IMR-90 (cell line): ENCODE data around the gene ZNRF4. TPM values are rescaled to one million over a fixed set of nuclear protein-coding genes. Genes with fewer than 3 reads are reported as not detected.

ENCODE experiments used
- ATAC-seq: fragments of 200-7000 bp; cut with Tn5 transposase; 2 replicates; pipeline ENCODE4 v1.9.1; 2020; ENCODE audit warnings: low read depth, mild to moderate bottlenecking, moderate library complexity
- BruUV-seq: library from RNA; stranded (reverse); fragments of 400-500 nt; replicated peaks from 2 replicates; lab custom pipeline; 2021; lab: Mats Ljungman, UMichigan
- CTCF ChIA-PET: fragments of 300-600 bp; formaldehyde crosslinking; extraction: SDS; loops from one replicate; lab custom pipeline; 2021; ENCODE audit warnings: antibody characterized with exemption; lab: Yijun Ruan, JAX
- POLR2A ChIA-PET: fragments of 300-600 bp; sonication (Branson Sonifier 250); formaldehyde crosslinking; loops from one replicate; lab custom pipeline; 2022; ENCODE audit warnings: antibody characterized with exemption; ENCODE audit not compliant: unreplicated experiment; lab: Charles Lee
- DNase-seq: peaks from one replicate; pipeline ENCODE4 v3.0.0; 2013
- H2AFZ ChIP-seq: replicated peaks from 2 replicates; pipeline ENCODE3; 2013; ENCODE audit warnings: low read length, mild to moderate bottlenecking; ENCODE audit not compliant: poor library complexity
- H2AK5ac ChIP-seq: 2 replicates; pipeline ENCODE4 v1.6.1; 2013; ENCODE audit warnings: low read depth, low read length, inconsistent platforms
- H2AK9ac ChIP-seq: replicated peaks from 2 replicates; pipeline ENCODE3; 2013; ENCODE audit warnings: mild to moderate bottlenecking, low read depth, low read length, moderate library complexity; ENCODE audit not compliant: poor library complexity
- H2BK120ac ChIP-seq: 2 replicates; pipeline ENCODE4 v1.6.1; 2013; ENCODE audit warnings: low read depth, low read length, inconsistent platforms
- H2BK15ac ChIP-seq: 3 replicates; pipeline ENCODE4 v1.6.1; 2013; ENCODE audit warnings: low read depth, low read length, inconsistent platforms
- H2BK20ac ChIP-seq: 2 replicates; pipeline ENCODE4 v1.6.1; 2013; ENCODE audit warnings: low read depth, mild to moderate bottlenecking, inconsistent platforms, low read length, moderate library complexity
- H2BK5ac ChIP-seq: 2 replicates; pipeline ENCODE4 v1.6.1; 2013; ENCODE audit warnings: mild to moderate bottlenecking, low read depth, low read length, inconsistent platforms; ENCODE audit not compliant: poor library complexity, severe bottlenecking
- H3K14ac ChIP-seq: replicated peaks from 2 replicates; pipeline ENCODE4 v1.6.1; 2013; ENCODE audit warnings: low read depth, low read length, inconsistent platforms
- H3K18ac ChIP-seq: 2 replicates; pipeline ENCODE4 v1.6.1; 2013; ENCODE audit warnings: low read depth, low read length, control low read depth
- H3K23ac ChIP-seq: 2 replicates; pipeline ENCODE4 v1.6.1; 2013; ENCODE audit warnings: low read depth, low read length, inconsistent platforms
- H3K27ac ChIP-seq: 2 replicates; pipeline ENCODE4 v1.5.1; 2013; ENCODE audit warnings: mild to moderate bottlenecking, control low read depth, low read length; ENCODE audit not compliant: insufficient read depth
- H3K27me3 ChIP-seq: 2 replicates; pipeline ENCODE4 v1.6.1; 2013; ENCODE audit warnings: low read length; ENCODE audit not compliant: control insufficient read depth, insufficient read depth
- H3K36me3 ChIP-seq: 2 replicates; pipeline ENCODE4 v1.6.1; 2013; ENCODE audit warnings: low read length, mixed read lengths; ENCODE audit not compliant: control insufficient read depth, insufficient read depth
- H3K4ac ChIP-seq: 2 replicates; pipeline ENCODE4 v1.6.1; 2013; ENCODE audit warnings: low read depth, low read length, inconsistent platforms
- H3K4me1 ChIP-seq: 2 replicates; pipeline ENCODE4 v1.6.1; 2013; ENCODE audit warnings: low read length, mixed read lengths; ENCODE audit not compliant: control insufficient read depth, insufficient read depth
- H3K4me2 ChIP-seq: 2 replicates; pipeline ENCODE4 v1.6.1; 2013; ENCODE audit warnings: low read depth, mild to moderate bottlenecking, control low read depth, low read length, moderate library complexity
- H3K4me3 ChIP-seq: 2 replicates; pipeline ENCODE4 v1.5.1; 2013; ENCODE audit warnings: low read depth, mild to moderate bottlenecking, control low read depth, low read length, moderate library complexity; ENCODE audit not compliant: insufficient read depth
- H3K56ac ChIP-seq: 2 replicates; pipeline ENCODE4 v1.6.1; 2013; ENCODE audit warnings: low read length, inconsistent platforms; ENCODE audit not compliant: insufficient read depth; ENCODE audit errors: extremely low read depth
- H3K79me1 ChIP-seq, 2 experiments: 2 replicates each; pipeline ENCODE4 v1.6.1; 2013; ENCODE audit warnings: low read length in 2 of 2, inconsistent platforms in 1 of 2, low read depth in 1 of 2
- H3K9ac ChIP-seq: 2 replicates; pipeline ENCODE4 v1.6.1; 2013; ENCODE audit warnings: low read depth, low read length, control low read depth
- H3K9me1 ChIP-seq: 2 replicates; pipeline ENCODE4 v1.6.1; 2013; ENCODE audit warnings: low read length, inconsistent platforms; ENCODE audit not compliant: insufficient read depth
- H3K9me3 ChIP-seq: 2 replicates; pipeline ENCODE4 v1.6.1; 2013; ENCODE audit warnings: low read length; ENCODE audit not compliant: control insufficient read depth, insufficient read depth
- H4K20me1 ChIP-seq: 2 replicates; pipeline ENCODE4 v1.6.1; 2013; ENCODE audit warnings: low read length, inconsistent platforms; ENCODE audit not compliant: insufficient read depth
- H4K5ac ChIP-seq: 2 replicates; pipeline ENCODE4 v1.6.1; 2013; ENCODE audit warnings: mild to moderate bottlenecking, low read depth, low read length, control low read depth
- H4K8ac ChIP-seq, 2 experiments: 2 replicates each; pipeline ENCODE4 v1.6.1; 2013; ENCODE audit warnings: low read depth in 2 of 2, low read length in 2 of 2, control low read depth in 1 of 2, inconsistent platforms in 1 of 2
- H4K91ac ChIP-seq: 2 replicates; pipeline ENCODE4 v1.6.1; 2013; ENCODE audit warnings: low read depth, low read length, inconsistent platforms; ENCODE audit not compliant: insufficient read depth
- BHLHE40 ChIP-seq: fragments of 150-350 bp; IDR thresholded peaks from 2 replicates; pipeline ENCODE4 v1.6.1; 2016; ENCODE audit warnings: mild to moderate bottlenecking, low read depth, low read length
- CEBPB ChIP-seq: IDR thresholded peaks from 2 replicates; pipeline ENCODE4 v1.6.1; 2012; ENCODE audit warnings: low read depth, low read length, improper control_type of control experiment
- CHD1 ChIP-seq: IDR thresholded peaks from 2 replicates; pipeline ENCODE4 v1.6.1; 2012; ENCODE audit warnings: low read depth, low read length, improper control_type of control experiment
- CTCF ChIP-seq: conservative IDR thresholded peaks from 2 replicates; pipeline ENCODE4 v1.5.1; 2012; ENCODE audit warnings: mild to moderate bottlenecking, low read depth, low read length, improper control_type of control experiment
- ELK1 ChIP-seq: fragments of 150-350 bp; IDR thresholded peaks from 2 replicates; pipeline ENCODE4 v1.6.1; 2016; ENCODE audit warnings: low read depth, mild to moderate bottlenecking, low read length, moderate library complexity, borderline replicate concordance
- FOS ChIP-seq: fragments of 150-350 bp; IDR thresholded peaks from 2 replicates; pipeline ENCODE4 v1.6.1; 2016; ENCODE audit warnings: low read depth, low read length
- MAFK ChIP-seq: IDR thresholded peaks from 2 replicates; pipeline ENCODE4 v1.6.1; 2012; ENCODE audit warnings: low read depth, low read length, improper control_type of control experiment
- MAZ ChIP-seq: IDR thresholded peaks from 2 replicates; pipeline ENCODE4 v1.6.1; 2012; ENCODE audit warnings: low read depth, mild to moderate bottlenecking, low read length, improper control_type of control experiment, moderate library complexity, borderline replicate concordance
- MXI1 ChIP-seq: IDR thresholded peaks from 2 replicates; pipeline ENCODE4 v1.6.1; 2012; ENCODE audit warnings: low read depth, mild to moderate bottlenecking, low read length, moderate library complexity, borderline replicate concordance
- NFE2L2 ChIP-seq: fragments of 150-350 bp; IDR thresholded peaks from 2 replicates; pipeline ENCODE4 v1.6.1; 2016; ENCODE audit warnings: low read depth, mild to moderate bottlenecking, low read length
- POLR2A ChIP-seq: IDR thresholded peaks from 2 replicates; pipeline ENCODE4 v1.6.1; 2012; ENCODE audit warnings: mild to moderate bottlenecking, low read depth, low read length
- RAD21 ChIP-seq: IDR thresholded peaks from 2 replicates; pipeline ENCODE4 v1.6.1; 2012; ENCODE audit warnings: low read length, improper control_type of control experiment
- RFX5 ChIP-seq: IDR thresholded peaks from 2 replicates; pipeline ENCODE4 v1.8.0; 2012; ENCODE audit warnings: low read depth, mild to moderate bottlenecking, low read length, moderate library complexity
- SMC3 ChIP-seq: fragments of 150-350 bp; IDR thresholded peaks from 2 replicates; pipeline ENCODE4 v1.6.1; 2016; ENCODE audit warnings: low read depth, mild to moderate bottlenecking, antibody characterized with exemption, low read length, moderate library complexity
- USF2 ChIP-seq: fragments of 150-350 bp; IDR thresholded peaks from 2 replicates; pipeline ENCODE4 v1.6.1; 2017; ENCODE audit warnings: mild to moderate bottlenecking, antibody characterized with exemption, low read length, low read depth
- WGBS, 2 experiments: methylation state at CpG; one replicate each; pipeline versions ENCODE4 v1.1.5 to v1.1.7; 2013; ENCODE audit warnings: missing lambda C conversion rate in 2 of 2; ENCODE audit not compliant: insufficient read length in 1 of 2; ENCODE audit errors: extremely low coverage in 2 of 2; 5-methylcytosine and 5-hydroxymethylcytosine counted together
- dilution Hi-C: fragments of 300-500 bp; cut with HindIII; formaldehyde crosslinking; loops from one replicate; pipeline ENCODE4 v1.14.3; 2018; ENCODE audit warnings: low sequenced_read_pairs; ENCODE audit not compliant: unreplicated experiment
- in situ Hi-C: fragments of 300-500 bp; cut with MboI; formaldehyde crosslinking; loops from 3 replicates; pipeline ENCODE4 v1.14.3; 2019; ENCODE audit warnings: low sequenced_read_pairs, inconsistent platforms, mixed read lengths
- intact Hi-C: fragments of 100-400 bp; cut with micrococcal nuclease; formaldehyde crosslinking; loops from 2 replicates; pipeline ENCODE4 v1.10.0; 2022
- polyA plus RNA-seq, 3 experiments: library from polyadenylated mRNA; depleted of rRNA; stranded (reverse); fragments of >200 nt; gene quantifications; 2 replicates each; pipeline ENCODE4 v1.2.3, GENCODE V29; 2012; ENCODE audit warnings: low replicate concordance in 1 of 3
- total RNA-seq: library from RNA; depleted of rRNA; stranded (reverse); fragments of >200 nt; gene quantifications from 2 replicates; pipeline ENCODE4 v1.2.3, GENCODE V29; 2012

The ZNRF4 gene
- total and polyA plus RNA-seq, 2 of the 4 experiments (the other 2 are of a cell fraction): not detected

GRCh38 chr19:5492635-5493409 is 37.6 kb downstream of the ZNRF4 start:
- Histone ChIP-seq H3K9me1 (no peaks in the 10 kb centered on the region), H3K14ac (no peak overlapping the region), H2BK5ac (no peak overlapping the region), H3K9me3 (no peaks in the 10 kb centered on the region), H4K8ac (no peak overlapping the region), H3K27ac (no peak overlapping the region), H4K91ac (no peak overlapping the region), H2AK9ac (no peak overlapping the region), H3K4me2 (peak overlapping the region; percentile 20; the same call in 1 of the 2 replicates), H3K27me3 (peaks cover 56% of the 10 kb centered on the region), H2BK120ac (no peak overlapping the region), H2AK5ac (no peak overlapping the region), H3K56ac (no peak overlapping the region), H3K4me1 (no peaks in the 10 kb centered on the region), H3K4me3 (no peak overlapping the region), H4K5ac (no peak overlapping the region), H3K18ac (no peak overlapping the region), H2AFZ (peak overlapping the region; percentile 8), H2BK20ac (no peak overlapping the region), H3K9ac (no peak overlapping the region), H3K36me3 (no peaks in the 10 kb centered on the region), H4K20me1 (no peaks in the 10 kb centered on the region), H3K23ac (no peak overlapping the region), H2BK15ac (no peak overlapping the region), H3K4ac (no peak overlapping the region), H3K79me1 (no peaks in the 10 kb centered on the region)
- dilution Hi-C loops (no loop called here), intact Hi-C loops (no loop called here), in situ Hi-C loops (no loop called here)
- DNase-seq (no peak), ATAC-seq (no peak)
- no TSS peak for BruUV-seq
- CTCF ChIA-PET: no interaction called here
- POLR2A ChIA-PET: no interaction called here
- TF ChIP-seq RFX5 (no peak), ELK1 (no peak), SMC3 (no peak), CEBPB (no peak), POLR2A (no peak), CTCF (no peak), MAFK (no peak), RAD21 (no peak), NFE2L2 (no peak), CHD1 (no peak), MXI1 (no peak), BHLHE40 (no peak), FOS (no peak), MAZ (no peak), USF2 (no peak)
- WGBS, 2 experiments: 39% methylated on average over 4 of the region's 31 CpGs; no CpG with 5 or more reads in 1 of the 2 experiments
